ENCODE data around the gene PCDH9.
"Not testable (repeated sequence)": the region's sequence is repeated elsewhere in the genome, so short reads cannot be mapped to it uniquely, and the experiment has no call there.

Gene PCDH9

GRCh38 chr13:66811455-66811854, 418.7 kb downstream of the PCDH9 start:
- DNase-seq = no peak

DNA sequence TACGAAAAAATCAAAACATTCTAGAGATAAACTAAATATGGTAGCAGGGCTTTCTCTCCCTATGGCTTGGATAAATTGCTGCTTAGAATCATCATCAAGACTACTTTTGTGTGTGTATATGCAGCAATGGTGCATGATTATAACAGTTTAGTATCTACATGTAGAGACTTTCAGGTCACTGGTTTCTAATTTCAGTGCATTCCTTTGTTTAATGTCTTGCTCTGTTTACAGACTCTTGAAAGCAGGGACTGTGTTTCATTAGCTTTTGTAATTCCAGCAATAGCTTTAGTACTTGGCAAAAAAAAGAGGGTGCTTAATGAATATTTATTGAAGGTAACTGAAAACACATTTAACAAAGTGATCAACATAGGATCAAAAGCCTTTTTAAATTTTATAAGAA, 420.7 kb downstream of the PCDH9 start:
- no peak for DNase-seq

DNA sequence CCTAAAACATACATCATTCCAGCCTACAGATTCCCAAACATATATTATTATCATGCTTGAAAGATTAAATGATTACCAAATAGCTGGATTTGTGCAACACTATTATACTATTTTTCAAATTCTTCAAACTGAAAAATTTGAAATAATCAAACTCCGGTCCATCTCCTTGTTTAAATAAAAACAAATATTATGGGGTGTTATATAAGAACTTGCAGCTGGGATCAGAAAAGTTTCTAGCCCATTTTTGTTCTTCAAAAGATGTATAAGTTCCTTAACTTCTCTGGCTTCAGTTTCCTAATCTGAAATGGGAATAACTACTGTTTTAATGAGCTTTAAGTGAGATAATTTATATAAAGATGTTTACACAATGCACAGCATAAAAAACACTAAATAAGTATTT, 422.9 kb downstream of the PCDH9 start:
- DNase-seq = no peak

- no peak for DNase-seq
These were observed 424.5 kb downstream of the PCDH9 start for GRCh38 chr13:66805657-66806056.

DNA sequence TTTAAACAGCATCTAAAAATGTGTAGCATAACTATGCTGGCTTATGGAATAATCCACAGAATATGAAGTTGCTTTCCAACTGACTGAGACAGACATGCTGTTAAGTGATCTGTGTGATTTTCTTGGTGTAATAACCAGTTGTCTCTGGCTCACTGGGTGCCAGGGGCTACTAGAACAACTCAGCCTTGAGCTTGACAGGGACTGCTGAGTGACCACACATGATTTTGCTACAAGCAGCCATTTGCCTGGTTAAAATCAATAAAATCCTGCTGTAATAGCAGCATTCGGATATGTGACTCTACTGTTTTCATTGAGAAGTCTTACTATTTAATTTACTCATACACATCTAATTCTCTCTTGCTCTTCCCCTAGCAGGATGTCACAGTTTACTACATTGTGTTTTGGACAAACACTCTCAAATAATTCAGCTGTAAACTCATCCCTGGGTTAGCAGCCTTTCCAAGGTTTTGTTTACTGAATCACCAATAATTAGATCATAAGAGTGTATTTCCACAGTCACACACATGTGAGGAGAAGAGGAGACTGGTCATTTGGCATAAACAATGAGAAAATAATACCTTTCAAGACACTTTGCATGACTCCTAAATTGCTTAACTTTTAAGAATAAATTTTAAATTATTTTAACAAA, 426.2 kb downstream of the PCDH9 start:
- no peak for DNase-seq

DNA sequence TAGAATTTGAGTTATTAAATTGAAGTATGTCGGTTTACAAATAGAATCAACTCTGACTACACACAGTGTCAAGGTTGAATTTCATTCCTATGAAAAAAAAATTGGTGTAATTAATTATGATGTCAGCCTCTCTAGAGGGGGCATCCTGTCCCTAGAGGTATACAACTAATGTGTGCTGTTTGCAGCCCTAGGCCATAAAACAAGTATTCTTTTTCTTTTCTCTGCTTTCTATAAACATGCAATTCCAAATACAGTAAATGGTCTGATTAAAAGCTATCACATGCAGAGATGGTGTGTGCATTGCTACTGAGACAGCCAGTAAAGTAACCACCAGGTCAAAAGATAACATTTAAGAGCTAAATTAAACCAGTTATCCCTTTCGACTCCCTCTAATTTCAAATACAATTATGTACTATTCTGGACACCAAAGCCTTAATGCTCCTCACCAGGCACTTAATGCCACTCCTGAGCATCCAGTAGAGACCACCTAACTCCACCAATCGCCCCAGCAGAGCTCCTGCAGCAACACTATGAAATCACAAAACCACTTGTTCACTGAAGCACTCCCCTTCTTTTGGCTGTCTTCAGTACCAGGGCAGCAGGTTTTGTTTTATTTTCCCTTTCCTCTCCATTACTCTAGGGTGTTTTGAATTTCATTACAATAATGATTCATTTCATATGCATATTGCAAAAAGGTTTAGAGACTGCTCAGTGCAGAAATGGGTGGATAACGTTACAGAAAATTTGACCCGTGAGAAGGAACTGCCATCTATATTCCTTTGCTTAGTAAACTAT, 426.9 kb downstream of the PCDH9 start:
- no peak for DNase-seq

DNA sequence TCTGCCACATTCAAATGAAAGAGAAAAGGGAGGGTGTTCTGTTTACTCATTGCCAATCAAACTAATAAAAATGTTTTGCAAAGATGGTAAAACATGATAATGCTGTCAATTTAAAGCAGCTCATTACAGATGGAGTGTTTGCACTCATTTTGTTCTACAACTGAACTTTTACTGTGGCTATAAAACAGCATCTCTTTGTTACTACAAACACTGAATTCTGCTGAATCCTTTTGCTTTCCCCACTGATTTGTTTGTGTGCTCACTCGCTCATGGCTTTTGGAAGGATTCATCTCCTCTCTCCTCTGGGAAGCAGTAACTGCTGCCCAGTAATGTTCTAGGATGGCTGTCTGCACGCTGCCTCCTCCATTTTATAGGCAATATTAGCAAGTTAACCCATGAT, 434.5 kb downstream of the PCDH9 start:
- no peak for DNase-seq

DNA sequence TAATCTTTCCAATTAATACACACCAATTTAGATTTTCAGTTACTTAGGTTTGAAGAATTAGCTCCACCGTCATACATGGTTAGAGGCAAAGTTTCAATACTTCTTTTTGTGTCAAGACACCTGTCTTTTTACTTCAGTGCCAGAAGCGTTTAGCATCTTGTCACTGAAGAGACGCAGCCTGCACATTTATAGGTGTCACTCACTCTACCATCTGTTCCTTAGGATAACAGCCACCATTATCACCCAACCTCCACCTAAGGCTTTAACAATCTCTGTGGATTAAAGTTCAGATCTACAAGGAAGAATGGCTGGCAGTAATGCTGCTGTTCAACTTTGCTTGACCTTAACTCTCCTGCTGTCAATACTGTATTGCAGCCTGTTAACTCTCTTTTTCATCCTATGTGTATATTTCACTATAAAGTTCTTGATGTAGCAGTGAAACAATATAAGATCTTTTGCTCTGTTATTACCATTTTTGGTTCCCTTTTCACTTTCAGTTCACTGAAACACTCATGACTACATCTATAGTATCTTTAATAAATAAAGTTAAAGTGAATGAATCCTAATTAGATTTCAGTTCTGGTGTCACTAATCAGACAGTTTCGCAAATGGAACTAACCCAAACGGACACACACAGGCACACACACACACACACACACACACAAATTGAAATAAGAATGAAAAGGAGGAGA, 435.6 kb downstream of the PCDH9 start:
- DNase-seq = no peak

DNA sequence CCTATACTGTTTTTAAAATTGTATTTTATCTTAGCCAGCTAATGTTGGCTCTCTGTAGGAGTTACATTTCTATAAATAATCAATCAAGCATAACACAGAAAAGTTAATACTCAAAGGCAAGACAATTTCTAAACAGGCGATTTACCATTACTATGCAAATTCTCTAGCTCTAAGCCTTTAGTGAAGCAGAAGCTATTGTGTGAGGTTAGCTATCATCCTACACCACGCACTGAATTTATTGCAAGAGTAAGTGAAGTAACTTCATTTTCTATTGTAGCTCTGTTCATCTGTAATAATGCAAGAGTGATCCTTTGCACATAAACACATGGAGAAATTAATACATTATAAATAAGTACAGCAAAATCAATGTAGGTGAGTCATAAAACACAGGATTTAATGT, 439.3 kb downstream of the PCDH9 start:
- DNase-seq = no peak

- no peak for DNase-seq
These were observed 448.9 kb downstream of the PCDH9 start for GRCh38 chr13:66781241-66781640.

GRCh38 chr13:66780814-66781213, 449.3 kb downstream of the PCDH9 start:
- no peak for DNase-seq

GRCh38 chr13:66778461-66778860, 451.7 kb downstream of the PCDH9 start:
- DNase-seq = no peak

DNA sequence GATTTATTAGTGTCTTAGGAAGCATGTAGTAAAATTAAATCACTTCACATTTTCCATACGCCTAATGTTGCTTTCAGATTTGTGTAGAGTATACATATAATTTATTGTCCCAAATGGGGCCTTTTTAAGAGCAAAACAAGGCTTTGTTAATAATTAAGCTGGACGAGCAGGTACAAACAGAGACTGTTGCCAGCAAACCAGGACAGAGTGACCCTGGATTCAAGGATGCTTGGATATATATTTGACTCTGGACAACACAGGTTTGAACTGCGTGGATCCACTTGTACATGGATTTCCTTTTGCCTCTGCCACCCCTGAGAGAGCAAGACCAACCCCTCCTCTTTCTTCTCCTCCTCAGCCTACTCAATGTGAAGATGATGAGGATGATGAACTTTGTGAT, 454.9 kb downstream of the PCDH9 start:
- DNase-seq = no peak

- no peak for DNase-seq
These were observed 456.1 kb downstream of the PCDH9 start for GRCh38 chr13:66774046-66774445.

GRCh38 chr13:66765559-66765958, 464.6 kb downstream of the PCDH9 start:
- DNase-seq = no peak

DNA sequence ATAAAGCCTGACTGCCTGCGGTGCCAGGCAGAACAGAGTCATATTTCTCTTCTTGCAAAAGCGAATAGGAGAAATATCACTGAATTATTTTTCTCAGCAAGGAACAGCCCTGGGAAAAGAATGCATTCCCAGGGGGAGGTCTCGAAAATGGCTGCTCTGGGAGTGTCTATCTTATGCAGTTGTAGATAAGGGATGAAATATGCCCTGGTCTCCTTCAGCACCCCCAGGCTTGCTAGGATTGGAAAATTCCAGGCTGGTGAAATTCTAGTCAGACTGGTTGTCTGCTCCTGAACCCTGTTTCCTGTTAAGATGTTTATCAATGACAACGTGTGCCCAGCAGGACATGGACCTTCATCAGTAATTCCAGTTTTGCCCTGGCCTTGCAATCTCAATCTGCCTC, 469.5 kb downstream of the PCDH9 start:
- not testable (repeated sequence) for DNase-seq

- DNase-seq = no peak
These were observed 470.2 kb downstream of the PCDH9 start for GRCh38 chr13:66759919-66760318.

DNA sequence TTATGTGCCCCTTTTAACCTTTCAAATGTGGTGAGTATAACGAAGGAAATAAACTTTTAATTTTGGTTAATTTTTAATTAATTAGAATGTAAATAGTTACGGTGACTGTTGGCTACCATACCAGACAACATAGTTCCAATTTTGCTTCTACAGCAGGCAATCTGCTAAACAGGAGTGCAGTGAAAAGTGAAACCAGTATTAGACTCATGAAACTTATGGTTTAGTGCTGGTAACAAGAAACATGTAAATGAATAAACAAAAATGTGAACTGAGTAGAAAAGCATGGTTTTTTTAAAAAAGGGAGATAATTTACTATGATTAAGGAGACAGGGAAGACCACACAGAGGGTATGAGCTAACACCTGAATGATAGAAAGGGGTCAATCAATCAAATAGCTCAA, 478.4 kb downstream of the PCDH9 start:
- DNase-seq = no peak

GRCh38 chr13:66748712-66749111, 481.4 kb downstream of the PCDH9 start:
- no peak for DNase-seq

DNA sequence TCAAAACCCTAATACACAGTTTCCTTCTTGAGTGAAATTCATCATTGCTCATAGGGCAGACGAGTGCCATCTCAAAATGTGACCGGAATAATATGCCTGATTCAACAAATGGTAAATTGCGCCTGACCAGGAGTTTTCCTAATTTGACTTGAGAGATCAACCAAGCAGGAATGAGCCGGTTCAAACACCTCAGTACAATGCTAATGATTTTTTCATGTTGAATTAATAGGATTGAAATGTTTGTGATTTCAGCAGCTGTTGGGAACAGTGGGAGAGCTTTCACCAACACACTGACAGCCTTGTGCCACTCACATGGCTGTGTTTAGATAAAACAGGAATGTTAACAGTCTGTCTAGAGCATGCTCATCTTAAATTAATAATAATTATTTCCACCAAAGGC, 484.8 kb downstream of the PCDH9 start:
- DNase-seq = no peak

DNA sequence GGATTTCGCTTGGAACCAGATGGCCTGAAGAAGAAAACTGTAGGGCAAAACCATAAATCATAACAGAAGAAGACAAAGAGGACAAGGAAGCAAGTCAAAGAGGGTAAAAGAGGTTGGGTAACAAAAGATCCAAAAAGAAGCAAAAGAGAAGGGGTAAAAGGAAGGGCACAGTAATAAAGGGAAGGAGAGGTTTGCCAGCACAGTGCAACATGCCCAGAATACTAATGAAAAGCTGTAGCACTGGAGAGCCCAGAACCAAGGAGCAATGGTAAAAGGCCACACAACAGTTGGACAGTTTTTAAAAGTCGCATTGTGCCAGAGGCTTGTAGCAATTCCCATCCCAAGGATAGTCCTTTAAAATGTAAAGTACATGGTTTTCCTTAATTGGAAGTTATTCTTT, 506.6 kb downstream of the PCDH9 start:
- DNase-seq = no peak

GRCh38 chr13:66716538-66716937, 513.6 kb downstream of the PCDH9 start:
- DNase-seq = no peak

- no peak for DNase-seq
These were observed 515.3 kb downstream of the PCDH9 start for GRCh38 chr13:66714795-66715194.

- no peak for DNase-seq
These were observed 526.0 kb downstream of the PCDH9 start for GRCh38 chr13:66704110-66704509.

All from activated CD4-positive, alpha-beta T cell treated with anti-CD3 and anti-CD28 coated beads, Interleukin-2, Interleukin-6, amounts not matched to agents 100 ng/mL and 50 ng/mL, durations not matched to agents 16 hours and 8 hours (primary cell).